Measurements from ENCODE around the gene CRHBP.
"Not testable (repeated sequence)": the region's sequence is repeated elsewhere in the genome, so short reads cannot be mapped to it uniquely, and the experiment has no call there.

CRHBP gene

GRCh38 chr5:76958991-76959767, 6.3 kb downstream of the CRHBP start:
- no peak for DNase-seq (ENCODE audit: low spot score)

GRCh38 chr5:76960004-76960625, 7.3 kb downstream of the CRHBP start:
- DNase-seq (ENCODE audit: low spot score): no peak

DNA sequence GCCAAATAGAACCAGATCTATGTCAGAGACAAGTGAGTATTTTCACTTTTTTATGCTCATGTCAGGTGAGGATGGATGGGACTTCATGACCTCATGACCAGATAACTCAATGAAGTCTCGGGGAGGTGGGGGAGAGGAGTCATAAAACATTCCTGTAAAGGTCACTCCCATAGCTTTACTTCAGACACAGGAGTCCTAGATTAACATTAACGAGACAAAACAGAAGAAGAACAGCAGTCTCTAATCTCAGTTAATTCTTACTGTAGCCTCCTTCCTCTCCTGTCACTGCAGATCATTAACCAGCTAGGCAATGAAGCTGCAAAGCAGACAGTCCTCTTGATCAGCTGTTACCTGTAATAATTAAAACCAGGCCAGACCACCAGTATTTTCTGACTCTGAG, 11.2 kb downstream of the CRHBP start:
- no peak for DNase-seq (ENCODE audit: low spot score)

DNA sequence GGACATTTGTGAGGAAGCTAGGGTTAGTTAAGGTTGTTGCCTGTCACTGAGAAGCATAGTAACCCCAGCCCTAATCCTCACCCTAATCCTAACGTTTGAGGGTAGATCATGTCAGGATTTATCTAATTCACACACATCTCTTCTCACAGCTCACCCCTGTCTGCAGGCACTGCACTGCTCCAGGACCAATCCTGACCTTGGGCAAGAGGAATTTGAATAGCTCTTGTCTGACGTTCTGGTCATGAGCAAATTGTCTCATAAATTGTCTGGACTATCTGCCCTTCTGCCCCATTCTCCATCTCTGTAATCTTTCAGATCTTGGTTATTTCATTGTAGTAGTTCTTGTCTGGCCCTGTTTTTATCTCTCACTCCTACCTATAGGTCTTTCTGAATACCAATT, 18.7 kb downstream of the CRHBP start:
- no peak for DNase-seq (ENCODE audit: low spot score)

- no peak for DNase-seq (ENCODE audit: low spot score)
These were observed 19.8 kb downstream of the CRHBP start for GRCh38 chr5:76972689-76973088.

DNA sequence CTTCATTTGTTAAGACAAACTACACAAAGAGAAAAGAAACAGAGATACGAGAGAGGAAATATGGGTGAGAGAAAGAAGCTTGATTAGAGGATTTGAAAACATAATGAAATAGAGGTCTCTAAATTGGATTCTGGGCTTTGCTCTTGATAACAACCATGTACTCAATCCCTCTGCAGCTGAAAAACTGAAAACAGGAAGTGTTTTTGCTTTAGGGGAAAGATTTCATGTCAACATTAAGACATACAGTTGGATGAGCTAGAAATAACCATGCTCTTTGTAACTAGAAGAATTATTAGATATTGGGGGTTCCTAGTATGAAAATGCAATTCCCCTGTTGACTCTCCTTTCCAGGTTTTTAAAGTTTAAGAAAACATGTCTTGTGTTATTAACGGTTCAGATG, 21.9 kb downstream of the CRHBP start:
- DNase-seq (ENCODE audit: low spot score): no peak

DNA sequence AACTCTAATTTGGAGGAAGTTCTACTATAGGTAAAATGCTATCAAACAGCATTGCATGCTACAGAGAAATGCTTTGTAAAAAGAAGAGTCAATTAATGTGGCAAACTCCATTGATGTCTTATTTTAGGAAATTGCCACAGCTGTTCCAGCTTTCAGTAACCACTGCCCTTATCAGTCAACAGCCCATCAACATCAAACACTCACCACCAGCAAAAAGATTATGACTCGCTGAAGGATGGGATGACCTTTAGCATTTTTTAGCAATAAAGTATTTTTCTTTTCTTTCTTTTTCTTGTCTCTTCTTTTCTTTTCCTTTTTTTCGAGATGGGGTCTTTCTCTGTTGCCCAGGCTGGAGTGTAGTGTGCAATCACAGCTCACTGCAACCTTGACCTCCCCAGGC, 26.0 kb downstream of the CRHBP start:
- no peak for DNase-seq (ENCODE audit: low spot score)

GRCh38 chr5:76980518-76981144, 27.8 kb downstream of the CRHBP start:
- no peak for DNase-seq (ENCODE audit: low spot score)

GRCh38 chr5:76982450-76982849, 29.6 kb downstream of the CRHBP start:
- no peak for DNase-seq (ENCODE audit: low spot score)

- no peak for DNase-seq (ENCODE audit: low spot score)
These were observed 30.6 kb downstream of the CRHBP start for GRCh38 chr5:76983468-76983867.

- no peak for DNase-seq (ENCODE audit: low spot score)
These were observed 34.1 kb downstream of the CRHBP start for GRCh38 chr5:76986825-76987526.

- DNase-seq (ENCODE audit: low spot score): no peak
These were observed 38.1 kb downstream of the CRHBP start for GRCh38 chr5:76990899-76991459.

GRCh38 chr5:76993436-76993835, 40.6 kb downstream of the CRHBP start:
- not testable (repeated sequence) for DNase-seq (ENCODE audit: low spot score)

DNA sequence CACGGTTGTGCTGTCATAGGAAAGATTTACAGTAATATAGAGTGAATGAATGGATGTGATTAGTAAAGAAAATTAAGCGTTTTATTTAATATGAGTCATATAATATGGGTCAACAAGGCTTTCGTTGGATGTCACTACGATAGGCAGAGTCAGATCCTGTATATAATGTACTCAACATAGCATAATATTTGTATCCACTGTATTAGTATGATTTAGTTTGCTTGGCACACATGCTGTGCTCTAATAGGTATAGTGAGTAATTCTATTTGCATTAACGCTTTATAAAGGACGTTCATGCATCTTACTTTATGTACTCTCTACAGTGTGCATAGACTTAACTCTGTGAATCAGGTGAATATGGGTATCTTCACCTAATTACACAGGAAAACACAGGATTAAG, 41.5 kb downstream of the CRHBP start:
- no peak for DNase-seq (ENCODE audit: low spot score)

DNA sequence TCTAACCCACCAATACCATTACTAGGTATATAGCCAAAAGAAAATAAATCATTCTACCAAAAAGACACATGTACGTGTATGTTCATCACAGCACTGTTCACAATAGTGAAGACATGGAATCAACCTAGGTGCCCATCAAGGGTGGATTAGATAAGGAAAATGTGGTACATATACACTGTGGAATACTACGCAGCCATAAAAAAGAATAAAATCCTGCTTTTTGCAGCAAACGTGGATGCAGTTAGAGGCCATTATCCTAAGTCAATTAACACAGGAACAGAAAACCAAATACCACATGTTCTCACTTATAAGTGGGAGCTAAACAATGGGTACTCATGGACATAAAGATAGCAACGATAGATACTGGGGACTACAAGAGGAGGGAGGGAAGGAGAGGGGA, 45.4 kb downstream of the CRHBP start:
- not testable (repeated sequence) for DNase-seq (ENCODE audit: low spot score)

- DNase-seq (ENCODE audit: low spot score): no peak
These were observed 46.6 kb downstream of the CRHBP start for GRCh38 chr5:76999451-76999850.

DNA sequence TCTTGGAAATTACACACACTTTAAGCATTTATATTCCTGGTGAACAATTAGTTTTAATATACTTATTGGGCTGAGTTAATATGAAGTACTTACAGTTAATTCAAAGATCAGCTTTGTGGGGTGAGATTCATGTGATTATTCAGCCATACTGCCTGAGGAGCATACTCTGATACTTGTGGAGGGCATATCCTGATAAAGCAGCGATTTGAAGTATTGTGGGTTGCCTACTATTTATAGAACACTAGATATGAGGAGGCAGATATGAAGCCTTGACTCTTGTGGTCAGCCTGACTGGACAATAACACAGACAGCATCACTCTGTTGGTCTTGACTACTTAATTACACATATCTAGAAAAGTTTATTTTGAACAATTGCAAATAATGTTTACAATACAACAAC, 50.4 kb downstream of the CRHBP start:
- no peak for DNase-seq (ENCODE audit: low spot score)

DNA sequence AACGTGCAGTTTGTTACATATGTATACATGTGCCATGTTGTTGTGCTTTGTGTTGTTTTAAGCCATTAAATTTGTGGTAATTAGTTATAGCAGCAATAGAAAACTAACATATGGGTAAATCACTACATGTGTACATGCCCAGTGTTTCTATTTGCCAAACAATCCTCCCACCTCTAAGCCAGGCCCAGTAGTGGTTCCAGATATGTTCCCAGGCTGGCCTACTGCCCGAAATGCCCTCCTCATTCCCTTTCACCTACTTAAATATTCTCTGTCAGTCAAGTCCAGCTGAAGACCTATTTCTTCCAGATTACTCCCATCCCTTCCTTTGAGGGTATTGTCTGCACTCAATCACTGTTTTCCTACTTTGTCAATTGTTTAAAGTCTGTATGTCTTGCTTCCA, 53.3 kb downstream of the CRHBP start:
- DNase-seq (ENCODE audit: low spot score): no peak

DNA sequence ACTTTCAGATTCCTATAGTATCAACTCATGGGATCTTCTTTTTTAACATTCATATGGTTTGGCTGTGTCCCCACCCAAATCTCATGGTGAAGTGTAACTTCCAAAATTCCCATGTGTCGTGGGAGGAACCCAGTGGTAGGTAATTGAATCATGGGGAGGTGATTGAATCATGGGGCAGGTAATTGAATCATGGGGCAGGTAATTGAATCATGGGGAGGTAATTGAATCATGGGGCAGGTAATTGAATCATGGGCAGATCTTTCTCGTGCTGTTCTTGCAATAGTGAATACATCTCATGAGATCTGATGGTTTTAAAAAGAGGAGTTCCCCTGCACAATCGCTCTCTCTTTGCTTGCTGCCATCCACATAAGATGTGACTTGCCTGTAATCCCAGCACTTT, 55.6 kb downstream of the CRHBP start:
- no peak for DNase-seq (ENCODE audit: low spot score)

DNA sequence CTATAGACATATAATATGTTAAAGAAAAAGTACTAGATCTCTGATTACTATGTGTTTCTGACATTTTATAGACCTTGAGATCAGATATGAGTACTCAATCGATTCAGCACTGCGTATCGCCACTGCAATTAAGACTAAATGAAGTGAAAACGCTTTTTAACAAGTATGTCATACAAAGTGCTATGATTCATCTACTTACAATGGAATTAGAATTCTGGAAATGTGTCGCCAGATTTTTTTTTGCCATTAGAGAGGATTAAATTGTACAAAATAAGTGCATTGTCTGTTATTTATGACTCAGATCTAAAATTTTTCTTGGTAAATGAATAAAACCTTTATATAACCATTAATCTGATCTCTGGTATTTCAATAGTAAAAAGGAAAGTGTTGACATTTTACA, 57.4 kb downstream of the CRHBP start:
- no peak for DNase-seq (ENCODE audit: low spot score)

- no peak for DNase-seq (ENCODE audit: low spot score)
These were observed 58.7 kb downstream of the CRHBP start for GRCh38 chr5:77011498-77011897.

DNA sequence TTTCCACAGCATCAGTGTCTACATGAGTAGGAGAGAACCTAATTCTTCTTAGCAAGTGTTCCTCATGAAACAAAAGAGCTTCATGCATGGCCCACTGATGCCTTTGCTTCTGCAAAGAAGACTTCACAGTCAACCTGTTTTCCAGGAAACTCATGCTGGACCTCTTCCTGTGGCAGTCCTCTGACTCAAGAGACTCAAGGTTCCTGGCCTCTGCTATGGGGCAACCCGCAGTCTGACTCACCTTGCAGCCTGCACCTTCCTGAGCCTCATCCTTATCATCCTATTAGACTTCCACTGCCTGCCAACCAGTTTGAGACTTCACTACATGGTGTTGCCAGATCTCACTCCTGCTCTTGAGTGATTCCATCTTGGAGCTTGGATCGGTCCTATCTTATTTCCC, 59.8 kb downstream of the CRHBP start:
- DNase-seq (ENCODE audit: low spot score): no peak

Data from CD4-positive, alpha-beta T cell treated with Interleukin-15 for 4 hours (primary cell).